ELR (cell line): Measurements from ENCODE around the gene OR2Z1.

ENCODE experiments used
- DNase-seq: peaks from one replicate; pipeline ENCODE4 v3.0.0-alpha.2; 2015; ENCODE audit warnings: low read depth

OR2Z1 gene

GRCh38 chr19:8721334-8721733 is at the start of gene OR2Z1:
TSS of gene OR2Z1 (plus strand) at chr19:8721634. CDS start at chr19:8731029, 9,395 bp downstream.
- DNase-seq, result no peak

GRCh38 chr19:8673276-8673891 is 48.0 kb upstream of the OR2Z1 start:
- no peak for DNase-seq

- no peak for DNase-seq
Observed at GRCh38 chr19:8675066-8675465, 46.4 kb upstream of the OR2Z1 start.

- DNase-seq, result no peak
Observed at GRCh38 chr19:8678244-8678807, 43.1 kb upstream of the OR2Z1 start.

GRCh38 chr19:8680676-8681344 is 40.6 kb upstream of the OR2Z1 start:
- no peak for DNase-seq

GRCh38 chr19:8681345-8682029 is 39.9 kb upstream of the OR2Z1 start:
- DNase-seq, result no peak

GRCh38 chr19:8682472-8682871 is 39.0 kb upstream of the OR2Z1 start:
- no peak for DNase-seq

- no peak for DNase-seq
Observed at GRCh38 chr19:8682931-8683330, 38.5 kb upstream of the OR2Z1 start.

- no peak for DNase-seq
Observed at GRCh38 chr19:8684001-8684902, 37.2 kb upstream of the OR2Z1 start.

- DNase-seq, result no peak
Observed at GRCh38 chr19:8686549-8686948, 34.9 kb upstream of the OR2Z1 start.

- DNase-seq, result no peak
Observed at GRCh38 chr19:8688930-8689329, 32.5 kb upstream of the OR2Z1 start.

- no peak for DNase-seq
Observed at GRCh38 chr19:8690753-8691539, 30.5 kb upstream of the OR2Z1 start.

GRCh38 chr19:8695501-8695900 is 25.9 kb upstream of the OR2Z1 start:
- no peak for DNase-seq

GRCh38 chr19:8695911-8696310 is 25.5 kb upstream of the OR2Z1 start:
- no peak for DNase-seq

GRCh38 chr19:8696993-8697392 is 24.4 kb upstream of the OR2Z1 start:
- no peak for DNase-seq

- no peak for DNase-seq
Observed at GRCh38 chr19:8697671-8698432, 23.6 kb upstream of the OR2Z1 start.

GRCh38 chr19:8698433-8699063 is 22.9 kb upstream of the OR2Z1 start, which contains the start of gene ACTL9:
TSS of gene ACTL9 (minus strand) at chr19:8698795. CDS start at chr19:8698701, 94 bp downstream.
- no peak for DNase-seq

GRCh38 chr19:8699908-8700307 is 21.5 kb upstream of the OR2Z1 start:
- DNase-seq, result no peak

- no peak for DNase-seq
Observed at GRCh38 chr19:8700956-8701355, 20.5 kb upstream of the OR2Z1 start.

- no peak for DNase-seq
Observed at GRCh38 chr19:8702350-8702749, 19.1 kb upstream of the OR2Z1 start.
